ENCODE measurements around the gene IRGQ. TPM values are rescaled to one million over a fixed set of nuclear protein-coding genes. Genes with fewer than 3 reads are reported as not detected.

The IRGQ gene
- total and polyA plus RNA-seq, 2 donors (not counting 3 experiments of a cell fraction or from before 2014, with no cell fraction given) = 15.8 to 33.2 TPM

DNA sequence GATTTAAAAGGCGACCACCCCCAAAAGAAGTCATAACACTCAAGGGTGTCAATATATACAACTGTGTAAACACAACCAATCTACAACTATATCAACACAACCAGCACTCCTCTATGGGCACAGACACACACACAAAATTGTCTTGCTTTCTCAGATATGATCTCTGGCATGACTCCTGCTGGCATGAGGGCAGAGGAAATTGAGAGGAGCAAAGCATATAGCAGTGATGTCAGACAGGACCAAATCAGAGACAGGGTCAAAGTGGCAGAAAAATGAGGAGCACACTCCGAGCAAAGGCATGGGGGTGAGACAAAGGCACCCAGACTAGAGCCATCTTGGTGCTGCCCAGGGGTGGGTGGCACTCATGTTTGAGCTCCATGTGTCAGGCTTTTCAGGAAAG lies 9.6 kb downstream of the IRGQ start:
- Histone ChIP-seq H3K27me3 (ENCODE audit: control insufficient read depth in 2 of 2, insufficient read depth in 2 of 2, low read length in 2 of 2) (no peaks in the 10 kb centered on the region), H4K20me1 (replicated peaks; ENCODE audit: control insufficient read depth, extremely low read depth, insufficient read depth, low read length) (no peaks in the 10 kb centered on the region), H3K4me2 (ENCODE audit: insufficient read depth, low read length) (no peak overlapping the region), H3K27ac (ENCODE audit: insufficient read depth, low read depth, low read length) (no peak overlapping the region), H3K4me1 (ENCODE audit: control insufficient read depth, extremely low read depth, insufficient read depth, low read length) (no peaks in the 10 kb centered on the region), H3K36me3 (ENCODE audit: control insufficient read depth in 2 of 2, extremely low read depth in 1 of 2, insufficient read depth in 2 of 2, low read length in 2 of 2) (peaks cover 0 to 11% of the 10 kb centered on the region in 2 experiments), H3K4me3 (replicated peaks in 1 of 3; ENCODE audit: insufficient read depth in 1 of 3, low read depth in 1 of 3, low read length in 3 of 3) (no peak overlapping the region), H3K9me3 (replicated peaks; ENCODE audit: control insufficient read depth, insufficient read depth, low read length) (no peaks in the 10 kb centered on the region), H2AFZ (ENCODE audit: low read depth, low read length) (no peak overlapping the region), H3K9me1 (replicated peaks; ENCODE audit: control insufficient read depth, extremely low read depth, insufficient read depth, low read length) (no peaks in the 10 kb centered on the region), H3K79me2 (ENCODE audit: control insufficient read depth, insufficient read depth, low read length) (no peaks in the 10 kb centered on the region), H3K9ac (replicated peaks; ENCODE audit: extremely low read depth, insufficient read depth, low read length) (no peak overlapping the region)
- ChIA-PET POLR2A (no interaction called here), CTCF (interaction anchor here (2.0 to 3.0 kb wide), 2 partner anchors 9 to 51 kb away, joined by 5 to 21 read pairs; partner anchors contain the start of genes IRGQ and ZNF576)
- dilution Hi-C loops (cut with MboI; ENCODE audit: extremely low pct_ligation_motif_present, low sequenced_read_pairs) = no loop called here
- no peak for DNase-seq (ENCODE audit: low read depth, low spot score)
- no peak for FAIRE-seq
- no TSS peak for BruUV-seq (replicated peaks)
- TF ChIP-seq POLR2A (IDR thresholded peaks at IDR 0.05; ENCODE audit: low read depth, low read length) (no peak), POLR2AphosphoS5 (IDR thresholded peaks at IDR 0.05; ENCODE audit: insufficient read depth, low read depth, low read length) (no peak), MYC (IDR thresholded peaks at IDR 0.05; ENCODE audit: low read depth, low read length) (no peak), FOS (IDR thresholded peaks at IDR 0.05; ENCODE audit: borderline replicate concordance, insufficient read depth, low read length) (no peak), EZH2 (IDR thresholded peaks at IDR 0.05; ENCODE audit: borderline replicate concordance, low read depth, low read length, severe bottlenecking) (no peak)
- TF ChIP-seq, protein P1, sequence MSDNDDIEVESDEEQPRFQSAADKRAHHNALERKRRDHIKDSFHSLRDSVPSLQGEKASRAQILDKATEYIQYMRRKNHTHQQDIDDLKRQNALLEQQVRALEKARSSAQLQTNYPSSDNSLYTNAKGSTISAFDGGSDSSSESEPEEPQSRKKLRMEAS (IDR thresholded peaks at IDR 0.05; ENCODE audit: insufficient read depth, insufficient read length) = no peak
- TF ChIP-seq, protein P2, sequence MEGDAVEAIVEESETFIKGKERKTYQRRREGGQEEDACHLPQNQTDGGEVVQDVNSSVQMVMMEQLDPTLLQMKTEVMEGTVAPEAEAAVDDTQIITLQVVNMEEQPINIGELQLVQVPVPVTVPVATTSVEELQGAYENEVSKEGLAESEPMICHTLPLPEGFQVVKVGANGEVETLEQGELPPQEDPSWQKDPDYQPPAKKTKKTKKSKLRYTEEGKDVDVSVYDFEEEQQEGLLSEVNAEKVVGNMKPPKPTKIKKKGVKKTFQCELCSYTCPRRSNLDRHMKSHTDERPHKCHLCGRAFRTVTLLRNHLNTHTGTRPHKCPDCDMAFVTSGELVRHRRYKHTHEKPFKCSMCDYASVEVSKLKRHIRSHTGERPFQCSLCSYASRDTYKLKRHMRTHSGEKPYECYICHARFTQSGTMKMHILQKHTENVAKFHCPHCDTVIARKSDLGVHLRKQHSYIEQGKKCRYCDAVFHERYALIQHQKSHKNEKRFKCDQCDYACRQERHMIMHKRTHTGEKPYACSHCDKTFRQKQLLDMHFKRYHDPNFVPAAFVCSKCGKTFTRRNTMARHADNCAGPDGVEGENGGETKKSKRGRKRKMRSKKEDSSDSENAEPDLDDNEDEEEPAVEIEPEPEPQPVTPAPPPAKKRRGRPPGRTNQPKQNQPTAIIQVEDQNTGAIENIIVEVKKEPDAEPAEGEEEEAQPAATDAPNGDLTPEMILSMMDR (IDR thresholded peaks at IDR 0.05; ENCODE audit: extremely low read depth in 1 of 2, insufficient read depth in 1 of 2, low read depth in 1 of 2, low read length in 2 of 2) = no peak
- intact Hi-C loops (cut with micrococcal nuclease) = no loop called here
